HCT116 (cell line): ENCODE measurements around the gene DPEP3.

Source experiments
- CEBPB ChIP-seq: IDR thresholded peaks from 2 replicates; pipeline ENCODE4 v1.6.1; 2012; ENCODE audit warnings: low read depth
- EZH2 ChIP-seq: fragments of 200-600 bp; sonication (generic); IDR thresholded peaks from 2 replicates; pipeline ENCODE4 v1.6.1; 2017; ENCODE audit warnings: antibody characterized with exemption, mixed run types
- EZH2phosphoT487 ChIP-seq: fragments of 200-600 bp; IDR thresholded peaks from 2 replicates; pipeline ENCODE4 v1.6.1; 2018; ENCODE audit warnings: antibody characterized with exemption, borderline replicate concordance
- JUND ChIP-seq: IDR thresholded peaks from 2 replicates; pipeline ENCODE4 v1.6.1; 2012
- POLR2A ChIP-seq: IDR thresholded peaks from 2 replicates; pipeline ENCODE4 v1.7.0; 2011; ENCODE audit warnings: borderline replicate concordance; ENCODE audit not compliant: insufficient read depth, insufficient read length; ENCODE audit errors: extremely low read depth
- POLR2AphosphoS5 ChIP-seq: IDR thresholded peaks from 2 replicates; pipeline ENCODE4 v1.6.1; 2011; ENCODE audit warnings: mild to moderate bottlenecking, low read depth, low read length, moderate library complexity
- RAD21 ChIP-seq: IDR thresholded peaks from 2 replicates; pipeline ENCODE4 v1.6.1; 2012; ENCODE audit warnings: low read depth, mild to moderate bottlenecking
- SIN3A ChIP-seq: IDR thresholded peaks from 2 replicates; pipeline ENCODE4 v1.6.1; 2012; ENCODE audit warnings: low read depth
- SP1 ChIP-seq: IDR thresholded peaks from 2 replicates; pipeline ENCODE4 v1.6.1; 2012; ENCODE audit warnings: low read depth
- TCF7L2 ChIP-seq: IDR thresholded peaks from 2 replicates; pipeline ENCODE4 v1.7.0; 2011; ENCODE audit warnings: borderline replicate concordance, inconsistent platforms; ENCODE audit not compliant: insufficient read depth, insufficient read length; ENCODE audit errors: extremely low read depth
- YY1 ChIP-seq: IDR thresholded peaks from 2 replicates; pipeline ENCODE4 v1.6.1; 2011; ENCODE audit warnings: low read length, low read depth, moderate library complexity, mild to moderate bottlenecking; ENCODE audit not compliant: insufficient replicate concordance; ENCODE audit errors: extremely low read depth
- TF ChIP-seq, protein P1 (sequence below), 3 experiments: fragments of 200-600 bp in 1 of 3; sonication (generic) in 1 of 3; IDR thresholded peaks in 2 of 3; conservative IDR thresholded peaks in 1 of 3; 2 replicates each; pipeline ENCODE4 v1.5.1; 2012 to 2017; ENCODE audit warnings: low read depth in 2 of 3, low read length in 2 of 3, antibody characterized with exemption in 1 of 3, borderline replicate concordance in 1 of 3, control low read depth in 1 of 3, mild to moderate bottlenecking in 1 of 3, mixed read lengths in 1 of 3, mixed run types in 1 of 3, moderate library complexity in 1 of 3; ENCODE audit not compliant: insufficient read depth in 1 of 3
- TF ChIP-seq, protein P2 (sequence below): IDR thresholded peaks from 2 replicates; pipeline ENCODE4 v1.6.1; 2012; ENCODE audit warnings: low read depth

DNA sequence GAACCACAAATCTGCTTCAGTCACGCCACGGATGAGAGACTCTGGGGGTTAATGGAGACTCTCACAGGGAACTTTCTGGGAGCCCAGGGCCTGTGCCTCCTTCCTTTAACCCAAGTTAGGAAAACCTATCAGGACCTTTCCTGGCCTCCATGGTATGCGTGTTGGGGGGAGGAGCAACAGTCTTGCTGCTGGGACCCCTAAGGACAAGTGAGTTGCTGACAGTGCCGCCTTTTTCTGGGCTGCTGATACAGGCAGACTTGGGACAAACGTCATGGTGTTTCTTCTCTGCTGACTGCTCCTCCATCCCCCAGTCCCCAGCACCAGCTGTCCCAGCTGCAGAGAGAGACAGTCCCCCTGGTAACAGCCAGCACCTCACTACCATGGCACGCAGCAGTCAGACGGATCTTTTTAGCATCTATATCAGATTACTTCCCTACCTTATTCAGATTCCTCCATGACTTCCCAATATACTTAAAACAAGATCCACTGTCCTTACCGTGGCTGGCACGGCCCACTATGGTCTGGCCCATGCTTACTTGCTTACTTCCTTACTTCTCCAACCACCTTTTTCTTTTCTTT lies 28.9 kb upstream of the DPEP3 start:
- no peak for TF ChIP-seq POLR2A
- TF ChIP-seq, protein P1, sequence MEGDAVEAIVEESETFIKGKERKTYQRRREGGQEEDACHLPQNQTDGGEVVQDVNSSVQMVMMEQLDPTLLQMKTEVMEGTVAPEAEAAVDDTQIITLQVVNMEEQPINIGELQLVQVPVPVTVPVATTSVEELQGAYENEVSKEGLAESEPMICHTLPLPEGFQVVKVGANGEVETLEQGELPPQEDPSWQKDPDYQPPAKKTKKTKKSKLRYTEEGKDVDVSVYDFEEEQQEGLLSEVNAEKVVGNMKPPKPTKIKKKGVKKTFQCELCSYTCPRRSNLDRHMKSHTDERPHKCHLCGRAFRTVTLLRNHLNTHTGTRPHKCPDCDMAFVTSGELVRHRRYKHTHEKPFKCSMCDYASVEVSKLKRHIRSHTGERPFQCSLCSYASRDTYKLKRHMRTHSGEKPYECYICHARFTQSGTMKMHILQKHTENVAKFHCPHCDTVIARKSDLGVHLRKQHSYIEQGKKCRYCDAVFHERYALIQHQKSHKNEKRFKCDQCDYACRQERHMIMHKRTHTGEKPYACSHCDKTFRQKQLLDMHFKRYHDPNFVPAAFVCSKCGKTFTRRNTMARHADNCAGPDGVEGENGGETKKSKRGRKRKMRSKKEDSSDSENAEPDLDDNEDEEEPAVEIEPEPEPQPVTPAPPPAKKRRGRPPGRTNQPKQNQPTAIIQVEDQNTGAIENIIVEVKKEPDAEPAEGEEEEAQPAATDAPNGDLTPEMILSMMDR (IDR thresholded peaks at IDR 0.05 in 2 of 3, conservative IDR thresholded peaks at IDR 0.05 in 1 of 3; ENCODE audit: borderline replicate concordance in 1 of 3, insufficient read depth in 1 of 3, low read depth in 2 of 3, low read length in 2 of 3) = no peak
- TF ChIP-seq POLR2AphosphoS5 = no peak
- TF ChIP-seq YY1 = no peak
- TF ChIP-seq SP1 = no peak
- TF ChIP-seq SIN3A = no peak
- no peak for TF ChIP-seq EZH2
- TF ChIP-seq EZH2phosphoT487 = no peak
- TF ChIP-seq TCF7L2 = no peak
- no peak for TF ChIP-seq JUND
- TF ChIP-seq RAD21 = no peak
- TF ChIP-seq, protein P2, sequence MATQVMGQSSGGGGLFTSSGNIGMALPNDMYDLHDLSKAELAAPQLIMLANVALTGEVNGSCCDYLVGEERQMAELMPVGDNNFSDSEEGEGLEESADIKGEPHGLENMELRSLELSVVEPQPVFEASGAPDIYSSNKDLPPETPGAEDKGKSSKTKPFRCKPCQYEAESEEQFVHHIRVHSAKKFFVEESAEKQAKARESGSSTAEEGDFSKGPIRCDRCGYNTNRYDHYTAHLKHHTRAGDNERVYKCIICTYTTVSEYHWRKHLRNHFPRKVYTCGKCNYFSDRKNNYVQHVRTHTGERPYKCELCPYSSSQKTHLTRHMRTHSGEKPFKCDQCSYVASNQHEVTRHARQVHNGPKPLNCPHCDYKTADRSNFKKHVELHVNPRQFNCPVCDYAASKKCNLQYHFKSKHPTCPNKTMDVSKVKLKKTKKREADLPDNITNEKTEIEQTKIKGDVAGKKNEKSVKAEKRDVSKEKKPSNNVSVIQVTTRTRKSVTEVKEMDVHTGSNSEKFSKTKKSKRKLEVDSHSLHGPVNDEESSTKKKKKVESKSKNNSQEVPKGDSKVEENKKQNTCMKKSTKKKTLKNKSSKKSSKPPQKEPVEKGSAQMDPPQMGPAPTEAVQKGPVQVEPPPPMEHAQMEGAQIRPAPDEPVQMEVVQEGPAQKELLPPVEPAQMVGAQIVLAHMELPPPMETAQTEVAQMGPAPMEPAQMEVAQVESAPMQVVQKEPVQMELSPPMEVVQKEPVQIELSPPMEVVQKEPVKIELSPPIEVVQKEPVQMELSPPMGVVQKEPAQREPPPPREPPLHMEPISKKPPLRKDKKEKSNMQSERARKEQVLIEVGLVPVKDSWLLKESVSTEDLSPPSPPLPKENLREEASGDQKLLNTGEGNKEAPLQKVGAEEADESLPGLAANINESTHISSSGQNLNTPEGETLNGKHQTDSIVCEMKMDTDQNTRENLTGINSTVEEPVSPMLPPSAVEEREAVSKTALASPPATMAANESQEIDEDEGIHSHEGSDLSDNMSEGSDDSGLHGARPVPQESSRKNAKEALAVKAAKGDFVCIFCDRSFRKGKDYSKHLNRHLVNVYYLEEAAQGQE = no peak
- no peak for TF ChIP-seq CEBPB
